PC-3 (cell line): Measurements from ENCODE around the gene TMEM185B.

Experiments used
- EZH2phosphoT487 ChIP-seq: fragments of 300-600 bp; sonication (generic); IDR thresholded peaks from 2 replicates; pipeline ENCODE4 v1.6.1; 2018; ENCODE audit warnings: mild to moderate bottlenecking, antibody characterized with exemption, low read length, borderline replicate concordance
- TF ChIP-seq, protein P1 (sequence below): fragments of 300-600 bp; sonication (generic); conservative IDR thresholded peaks from 2 replicates; pipeline ENCODE4 v1.5.1; 2017; ENCODE audit warnings: antibody characterized with exemption, low read depth, mild to moderate bottlenecking, low read length

- TF ChIP-seq EZH2phosphoT487 = no peak
- TF ChIP-seq, protein P1, sequence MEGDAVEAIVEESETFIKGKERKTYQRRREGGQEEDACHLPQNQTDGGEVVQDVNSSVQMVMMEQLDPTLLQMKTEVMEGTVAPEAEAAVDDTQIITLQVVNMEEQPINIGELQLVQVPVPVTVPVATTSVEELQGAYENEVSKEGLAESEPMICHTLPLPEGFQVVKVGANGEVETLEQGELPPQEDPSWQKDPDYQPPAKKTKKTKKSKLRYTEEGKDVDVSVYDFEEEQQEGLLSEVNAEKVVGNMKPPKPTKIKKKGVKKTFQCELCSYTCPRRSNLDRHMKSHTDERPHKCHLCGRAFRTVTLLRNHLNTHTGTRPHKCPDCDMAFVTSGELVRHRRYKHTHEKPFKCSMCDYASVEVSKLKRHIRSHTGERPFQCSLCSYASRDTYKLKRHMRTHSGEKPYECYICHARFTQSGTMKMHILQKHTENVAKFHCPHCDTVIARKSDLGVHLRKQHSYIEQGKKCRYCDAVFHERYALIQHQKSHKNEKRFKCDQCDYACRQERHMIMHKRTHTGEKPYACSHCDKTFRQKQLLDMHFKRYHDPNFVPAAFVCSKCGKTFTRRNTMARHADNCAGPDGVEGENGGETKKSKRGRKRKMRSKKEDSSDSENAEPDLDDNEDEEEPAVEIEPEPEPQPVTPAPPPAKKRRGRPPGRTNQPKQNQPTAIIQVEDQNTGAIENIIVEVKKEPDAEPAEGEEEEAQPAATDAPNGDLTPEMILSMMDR = no peak
Measured at GRCh38 chr2:120250640-120251039, 27.4 kb upstream of the TMEM185B start.
